Smooth muscle cell (in vitro differentiated cells): ENCODE results near the gene METTL13. TPM values are rescaled to one million over a fixed set of nuclear protein-coding genes. Genes with fewer than 3 reads are reported as not detected.
A peak's percentile ranks its signal among the peaks of the same experiment; 100 is the strongest.

Experiments
- DNase-seq: peaks from one replicate; lab custom pipeline; 2025; ENCODE audit not compliant: unreplicated experiment; lab: John Stamatoyannopoulos, UW
- H2AFZ ChIP-seq: fragments of 200-600 bp; sonication (generic); 2 replicates; pipeline ENCODE4 v1.6.0; 2016; ENCODE audit warnings: antibody characterized with exemption, low read depth, mild to moderate bottlenecking
- H3F3A ChIP-seq: fragments of 200-600 bp; sonication (generic); 2 replicates; pipeline ENCODE4 v1.6.0; 2017; ENCODE audit warnings: antibody characterized with exemption, low read depth
- H3K27ac ChIP-seq: fragments of 200-600 bp; sonication (generic); 2 replicates; pipeline ENCODE4 v1.5.1; 2016; ENCODE audit warnings: low read depth, mild to moderate bottlenecking
- H3K27me3 ChIP-seq: fragments of 200-600 bp; sonication (generic); 2 replicates; pipeline ENCODE4 v1.6.1; 2016; ENCODE audit warnings: low read depth, mild to moderate bottlenecking
- H3K36me3 ChIP-seq: fragments of 200-600 bp; sonication (generic); 2 replicates; pipeline ENCODE4 v1.5.1; 2016; ENCODE audit warnings: low read depth
- H3K4me1 ChIP-seq: fragments of 200-600 bp; sonication (generic); 2 replicates; pipeline ENCODE4 v1.5.1; 2016; ENCODE audit warnings: low read depth
- H3K4me2 ChIP-seq: fragments of 200-600 bp; sonication (generic); 2 replicates; pipeline ENCODE4 v1.6.0; 2016; ENCODE audit warnings: mild to moderate bottlenecking
- H3K4me3 ChIP-seq: fragments of 200-600 bp; sonication (generic); 2 replicates; pipeline ENCODE4 v1.5.1; 2016; ENCODE audit warnings: mild to moderate bottlenecking
- H3K79me2 ChIP-seq: fragments of 200-600 bp; sonication (generic); 2 replicates; pipeline ENCODE4 v1.6.0; 2016; ENCODE audit warnings: low read depth, mild to moderate bottlenecking
- H3K9ac ChIP-seq: fragments of 200-600 bp; sonication (generic); 2 replicates; pipeline ENCODE4 v1.6.0; 2016; ENCODE audit warnings: low read depth
- H3K9me3 ChIP-seq: fragments of 200-600 bp; sonication (generic); replicated peaks from 2 replicates; pipeline ENCODE4 v1.5.1; 2016; ENCODE audit warnings: low read depth
- H4K20me1 ChIP-seq: fragments of 200-600 bp; sonication (generic); 2 replicates; pipeline ENCODE4 v1.6.0; 2016; ENCODE audit warnings: low read depth
- WGBS: methylation state at CpG from one replicate; pipeline ENCODE4 v1.1.7; 2016; ENCODE audit warnings: low lambda C conversion rate; 5-methylcytosine and 5-hydroxymethylcytosine counted together
- polyA plus RNA-seq: library from polyadenylated mRNA; unstranded; fragments of >200 nt; fragmentation: Nextera tagmentation; extraction: Ambion mirVana; gene quantifications from 2 replicates; pipeline ENCODE4 v1.2.1, GENCODE V29; 2016
- total RNA-seq: library from RNA; depleted of rRNA; stranded (reverse); fragments of >200 nt; gene quantifications from 2 replicates; pipeline ENCODE4 v1.2.3, GENCODE V29; 2014
- TF ChIP-seq, protein P1 (sequence below): fragments of 200-600 bp; sonication (generic); IDR thresholded peaks from 2 replicates; pipeline ENCODE4 v1.5.1; 2017; ENCODE audit warnings: borderline replicate concordance, mild to moderate bottlenecking, antibody characterized with exemption; ENCODE audit not compliant: insufficient read depth, poor library complexity, severe bottlenecking

Gene METTL13
- total and polyA plus RNA-seq, 2 experiments from 2014 or later, result 17.5 to 19.2 TPM

DNA sequence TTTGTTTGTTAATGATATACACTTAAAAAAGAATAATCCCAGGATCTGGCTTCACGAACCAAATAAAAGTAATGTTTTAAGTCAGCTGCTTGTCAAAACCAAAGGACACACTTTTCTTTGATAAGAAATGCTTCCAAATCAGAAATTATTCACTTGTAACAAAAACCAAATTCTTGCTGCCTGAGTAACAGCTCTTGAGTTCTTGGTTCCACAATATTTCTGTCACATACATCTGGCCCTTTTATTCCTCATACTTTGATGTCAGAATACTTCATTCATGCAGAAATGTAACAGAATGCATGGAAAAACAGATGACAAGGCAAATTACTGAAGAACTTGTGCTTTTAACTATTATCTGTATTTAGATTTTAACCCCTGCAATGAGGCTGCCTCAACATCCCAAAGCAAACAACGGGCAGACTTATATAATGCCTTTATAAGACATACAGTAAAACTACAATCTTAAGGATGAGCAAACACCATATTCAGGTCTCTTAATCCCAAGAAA lies 41.0 kb upstream of the METTL13 start:
- no peak for DNase-seq
- no peaks in the 10 kb centered on the region for H3K9me3 ChIP-seq
- no peak overlapping the region for H3K9ac ChIP-seq
- H3K79me2 ChIP-seq, result peaks cover 29% of the 10 kb centered on the region
- H3F3A ChIP-seq, result peaks cover 4% of the 10 kb centered on the region
- H3K27ac ChIP-seq, result no peak overlapping the region
- no peak overlapping the region for H2AFZ ChIP-seq
- H3K36me3 ChIP-seq, result peaks cover 9% of the 10 kb centered on the region
- H3K4me3 ChIP-seq, result no peak overlapping the region
- WGBS, result 81% methylated on average over 2 of the region's 2 CpGs
- TF ChIP-seq, protein P1, sequence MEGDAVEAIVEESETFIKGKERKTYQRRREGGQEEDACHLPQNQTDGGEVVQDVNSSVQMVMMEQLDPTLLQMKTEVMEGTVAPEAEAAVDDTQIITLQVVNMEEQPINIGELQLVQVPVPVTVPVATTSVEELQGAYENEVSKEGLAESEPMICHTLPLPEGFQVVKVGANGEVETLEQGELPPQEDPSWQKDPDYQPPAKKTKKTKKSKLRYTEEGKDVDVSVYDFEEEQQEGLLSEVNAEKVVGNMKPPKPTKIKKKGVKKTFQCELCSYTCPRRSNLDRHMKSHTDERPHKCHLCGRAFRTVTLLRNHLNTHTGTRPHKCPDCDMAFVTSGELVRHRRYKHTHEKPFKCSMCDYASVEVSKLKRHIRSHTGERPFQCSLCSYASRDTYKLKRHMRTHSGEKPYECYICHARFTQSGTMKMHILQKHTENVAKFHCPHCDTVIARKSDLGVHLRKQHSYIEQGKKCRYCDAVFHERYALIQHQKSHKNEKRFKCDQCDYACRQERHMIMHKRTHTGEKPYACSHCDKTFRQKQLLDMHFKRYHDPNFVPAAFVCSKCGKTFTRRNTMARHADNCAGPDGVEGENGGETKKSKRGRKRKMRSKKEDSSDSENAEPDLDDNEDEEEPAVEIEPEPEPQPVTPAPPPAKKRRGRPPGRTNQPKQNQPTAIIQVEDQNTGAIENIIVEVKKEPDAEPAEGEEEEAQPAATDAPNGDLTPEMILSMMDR, result no peak
- H3K27me3 ChIP-seq, result no peaks in the 10 kb centered on the region
- H4K20me1 ChIP-seq, result no peaks in the 10 kb centered on the region
- H3K4me1 ChIP-seq, result peaks cover 11% of the 10 kb centered on the region
- peak overlapping the region; percentile 95 for H3K4me2 ChIP-seq

DNA sequence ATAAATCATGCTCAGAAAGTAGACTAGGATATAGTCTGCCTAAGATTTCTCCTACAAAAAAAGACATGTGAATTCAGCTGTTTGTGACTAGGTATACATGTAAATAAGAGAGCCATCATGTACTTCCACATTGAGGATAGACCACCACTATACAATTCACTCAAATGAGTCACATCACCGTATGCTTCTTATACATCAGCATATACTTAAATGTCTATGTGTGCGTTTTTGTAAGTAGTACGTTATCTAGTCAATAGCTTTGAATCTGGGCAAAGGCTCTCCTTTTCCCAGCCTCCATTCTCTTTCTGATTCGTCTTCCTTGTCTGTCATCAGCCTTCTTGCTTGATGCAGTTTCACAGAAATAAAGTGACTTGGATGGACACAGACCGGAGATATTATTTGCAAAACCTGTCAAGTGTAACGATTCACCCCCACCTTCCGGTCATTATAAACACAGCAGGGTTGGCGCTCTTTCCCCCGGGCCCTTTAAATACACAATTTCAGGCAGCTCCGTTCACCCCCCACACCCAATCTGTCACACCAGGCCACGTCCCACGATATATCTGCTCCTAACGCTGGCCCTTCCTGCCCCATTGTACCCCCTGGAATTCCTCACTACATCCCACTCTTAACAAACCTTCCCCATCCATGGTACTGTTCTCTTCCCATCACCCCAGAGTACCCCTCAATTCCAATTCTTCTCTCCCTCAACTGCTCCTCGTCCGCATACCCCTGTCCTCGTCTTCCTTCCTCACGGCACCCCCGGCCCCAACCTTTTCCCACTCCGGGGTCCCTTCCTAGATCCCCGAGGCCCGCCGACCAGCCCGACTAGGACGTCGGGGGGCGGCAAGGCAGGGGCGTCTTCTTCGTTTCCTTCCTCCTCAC lies 40.2 kb upstream of the METTL13 start:
- Histone ChIP-seq H3F3A (peaks cover 4% of the 10 kb centered on the region), H4K20me1 (no peaks in the 10 kb centered on the region), H3K27me3 (no peaks in the 10 kb centered on the region), H3K9me3 (no peaks in the 10 kb centered on the region), H3K36me3 (peaks cover 9% of the 10 kb centered on the region), H3K4me1 (peaks cover 11% of the 10 kb centered on the region), H3K79me2 (peaks cover 29% of the 10 kb centered on the region), H3K9ac (peak overlapping the region; percentile 95), H3K4me2 (peak overlapping the region; percentile 95), H2AFZ (peak overlapping the region; percentile 99), H3K27ac (peak overlapping the region; percentile 97), H3K4me3 (peak overlapping the region; percentile 90)
- WGBS, result 5% methylated on average over 28 of the region's 28 CpGs
- DNase-seq, result no peak
- TF ChIP-seq, protein P1, result no peak

DNA sequence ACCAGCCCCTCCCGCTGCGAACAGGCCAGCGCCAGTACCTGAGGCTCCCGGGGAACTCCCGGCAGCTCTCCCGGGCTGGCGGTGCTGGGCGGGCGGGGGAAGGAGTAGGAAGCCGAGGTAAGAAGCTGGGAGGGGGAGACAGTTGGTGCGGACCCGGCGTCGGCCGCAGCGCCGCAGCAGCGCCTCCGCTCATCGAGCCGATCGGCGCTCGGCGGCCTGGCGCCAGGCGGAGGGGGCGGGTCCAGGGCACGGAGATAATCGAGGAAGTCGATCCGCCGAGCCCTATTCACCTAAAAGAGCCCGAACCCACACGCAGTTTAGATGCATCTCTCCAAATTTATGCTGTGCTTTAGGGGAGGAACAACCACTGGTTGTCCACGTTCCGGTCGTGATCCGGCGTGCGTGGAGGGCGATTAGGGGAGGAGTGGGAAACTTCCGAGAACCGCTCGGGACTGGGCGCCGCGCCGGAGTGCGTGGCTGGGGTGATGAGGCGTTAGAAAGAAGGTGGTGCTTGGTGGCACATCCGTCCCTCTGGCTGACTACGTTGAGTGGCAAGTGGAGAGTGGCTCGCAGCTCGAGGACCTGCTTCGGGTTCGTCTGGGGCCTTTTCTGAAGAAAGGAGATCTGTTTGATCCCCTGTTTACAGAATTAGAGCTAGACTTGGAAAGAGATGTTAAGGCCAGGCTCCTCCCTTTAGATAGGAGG lies 39.4 kb upstream of the METTL13 start, which contains the start of gene VAMP4:
Gene VAMP4 (minus strand): TSS at position 194 of the 705 bp plus-strand sequence. CDS start 3,651 bp downstream, outside the sequence.
- TF ChIP-seq, protein P1, result no peak
- Histone ChIP-seq H2AFZ (peak within 1 kb of the TSS; percentile 99), H3K36me3 (peaks cover 8% of the 10 kb centered on the region), H4K20me1 (no peaks in the 10 kb centered on the region), H3K9me3 (no peaks in the 10 kb centered on the region), H3K27ac (peak within 1 kb of the TSS; percentile 97), H3K9ac (peak within 1 kb of the TSS; percentile 95), H3K4me2 (peak within 1 kb of the TSS; percentile 95), H3K4me3 (peak within 1 kb of the TSS; percentile 90), H3K4me1 (peaks cover 11% of the 10 kb centered on the region), H3K27me3 (no peaks in the 10 kb centered on the region), H3F3A (peaks cover 4% of the 10 kb centered on the region), H3K79me2 (peaks cover 26% of the 10 kb centered on the region)
- under 1% methylated on average over 57 of the region's 57 CpGs for WGBS
- DNase-seq, result peak; percentile 58
